GM12874 (cell line): ENCODE data around the gene CHIC2.

Experiments
- TF ChIP-seq, protein P1 (sequence below): IDR thresholded peaks from 2 replicates; pipeline ENCODE4 v1.5.1; 2011; ENCODE audit warnings: low read depth, mild to moderate bottlenecking, control low read depth, low read length, moderate library complexity; ENCODE audit not compliant: insufficient read depth

The CHIC2 gene

DNA sequence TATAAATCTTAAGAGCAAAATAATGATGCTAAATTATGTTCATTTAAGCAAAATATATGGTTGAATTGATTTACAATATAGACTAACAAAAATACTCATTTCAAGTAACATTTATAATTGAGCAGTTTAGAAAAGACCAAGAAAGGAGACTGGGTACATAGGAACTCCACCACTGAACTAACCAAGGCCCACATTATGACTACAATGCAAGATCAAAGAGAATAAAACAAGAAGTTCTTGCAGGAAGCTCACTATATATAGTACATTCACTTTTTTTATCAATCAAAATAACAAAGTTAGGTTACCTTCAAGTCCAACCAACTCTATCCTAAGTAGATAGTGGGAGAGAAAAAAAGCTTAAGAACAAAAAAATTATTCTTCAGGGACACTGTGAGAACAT is 8.0 kb downstream of the CHIC2 start:
- TF ChIP-seq, protein P1, sequence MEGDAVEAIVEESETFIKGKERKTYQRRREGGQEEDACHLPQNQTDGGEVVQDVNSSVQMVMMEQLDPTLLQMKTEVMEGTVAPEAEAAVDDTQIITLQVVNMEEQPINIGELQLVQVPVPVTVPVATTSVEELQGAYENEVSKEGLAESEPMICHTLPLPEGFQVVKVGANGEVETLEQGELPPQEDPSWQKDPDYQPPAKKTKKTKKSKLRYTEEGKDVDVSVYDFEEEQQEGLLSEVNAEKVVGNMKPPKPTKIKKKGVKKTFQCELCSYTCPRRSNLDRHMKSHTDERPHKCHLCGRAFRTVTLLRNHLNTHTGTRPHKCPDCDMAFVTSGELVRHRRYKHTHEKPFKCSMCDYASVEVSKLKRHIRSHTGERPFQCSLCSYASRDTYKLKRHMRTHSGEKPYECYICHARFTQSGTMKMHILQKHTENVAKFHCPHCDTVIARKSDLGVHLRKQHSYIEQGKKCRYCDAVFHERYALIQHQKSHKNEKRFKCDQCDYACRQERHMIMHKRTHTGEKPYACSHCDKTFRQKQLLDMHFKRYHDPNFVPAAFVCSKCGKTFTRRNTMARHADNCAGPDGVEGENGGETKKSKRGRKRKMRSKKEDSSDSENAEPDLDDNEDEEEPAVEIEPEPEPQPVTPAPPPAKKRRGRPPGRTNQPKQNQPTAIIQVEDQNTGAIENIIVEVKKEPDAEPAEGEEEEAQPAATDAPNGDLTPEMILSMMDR = no peak

DNA sequence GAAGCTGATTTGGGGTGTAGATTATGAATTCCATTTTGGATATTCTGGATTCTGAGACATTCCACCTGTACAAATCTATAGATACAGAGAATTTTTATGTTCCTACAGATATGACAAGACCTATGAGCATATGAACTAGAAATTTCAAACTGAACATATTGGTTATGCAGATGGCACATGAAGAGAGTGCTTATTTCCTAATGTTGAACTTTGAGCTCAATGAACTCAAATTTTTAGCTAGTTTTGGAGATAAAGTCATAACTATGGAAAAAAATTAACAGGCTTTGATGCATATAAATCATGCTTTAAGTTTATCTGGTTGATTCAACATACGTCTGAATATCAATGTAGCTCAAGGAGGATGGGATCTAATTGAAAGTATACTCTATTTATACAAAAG is 8.9 kb downstream of the CHIC2 start:
- TF ChIP-seq, protein P1 = no peak

DNA sequence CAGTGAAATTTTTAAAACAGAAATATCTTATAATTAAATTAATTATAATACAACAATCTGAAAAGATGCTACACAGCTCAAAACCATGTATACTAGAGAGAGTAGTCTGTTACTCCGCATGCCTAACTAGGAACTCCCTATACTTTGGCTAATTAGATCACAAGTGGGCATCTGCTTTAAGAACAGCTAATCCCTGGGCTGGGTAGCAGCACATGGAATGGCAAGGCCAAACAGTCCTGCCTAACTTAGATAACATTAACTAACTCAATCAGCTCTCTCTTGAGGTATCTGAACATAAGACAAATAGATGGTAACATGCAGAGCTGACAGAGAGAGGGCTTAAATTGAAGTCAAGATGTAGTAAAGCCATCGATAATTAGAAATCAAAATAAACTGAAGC is 9.9 kb downstream of the CHIC2 start:
- TF ChIP-seq, protein P1 = no peak

DNA sequence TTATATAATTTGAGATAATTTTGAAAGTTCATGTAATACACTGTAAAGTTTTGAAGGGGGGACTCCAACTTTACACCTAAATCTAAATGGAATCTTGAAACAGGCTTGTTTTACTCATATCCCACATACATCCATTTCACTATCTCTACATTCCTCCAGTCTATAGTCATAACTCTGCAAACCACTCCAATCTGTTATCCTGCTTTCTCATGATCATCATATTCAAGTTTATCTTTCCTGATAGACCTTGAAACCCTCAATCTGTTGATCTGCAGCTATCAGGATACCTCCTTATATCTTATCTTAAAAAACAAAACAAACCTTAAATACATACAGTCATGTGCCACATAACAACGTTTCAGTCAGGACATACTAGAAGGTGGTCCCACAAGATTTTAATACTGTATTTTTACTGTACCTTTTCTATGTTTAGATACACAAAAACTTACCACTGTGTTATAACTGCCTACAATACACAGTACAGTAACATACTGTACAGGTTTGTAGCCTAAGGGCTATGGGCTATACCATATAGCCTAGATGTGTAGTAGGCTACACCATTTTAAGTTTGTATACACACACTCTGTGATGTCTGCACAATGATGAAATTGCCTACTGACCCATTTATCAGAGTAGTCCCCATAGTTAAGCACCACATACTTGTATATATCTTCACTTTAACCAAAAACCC is 14.0 kb downstream of the CHIC2 start:
- TF ChIP-seq, protein P1 = no peak

DNA sequence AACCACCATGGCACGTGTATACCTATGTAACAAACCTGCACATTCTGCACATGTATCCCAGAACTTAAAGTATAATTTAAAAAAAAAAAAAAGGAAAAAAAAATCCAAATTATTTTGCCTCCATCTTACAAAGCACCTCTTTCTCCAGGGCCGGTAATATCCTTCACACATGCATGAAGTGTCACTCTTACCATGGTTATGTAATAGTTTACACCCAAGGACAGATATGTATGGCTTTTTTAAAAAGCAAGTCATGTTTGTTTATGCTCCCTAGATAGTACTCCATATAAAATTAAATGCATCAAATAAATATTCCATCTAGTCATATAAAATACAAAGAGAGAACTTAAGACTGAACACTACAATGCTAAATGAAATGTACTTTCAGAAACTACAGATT is 22.5 kb downstream of the CHIC2 start:
- TF ChIP-seq, protein P1 = no peak

DNA sequence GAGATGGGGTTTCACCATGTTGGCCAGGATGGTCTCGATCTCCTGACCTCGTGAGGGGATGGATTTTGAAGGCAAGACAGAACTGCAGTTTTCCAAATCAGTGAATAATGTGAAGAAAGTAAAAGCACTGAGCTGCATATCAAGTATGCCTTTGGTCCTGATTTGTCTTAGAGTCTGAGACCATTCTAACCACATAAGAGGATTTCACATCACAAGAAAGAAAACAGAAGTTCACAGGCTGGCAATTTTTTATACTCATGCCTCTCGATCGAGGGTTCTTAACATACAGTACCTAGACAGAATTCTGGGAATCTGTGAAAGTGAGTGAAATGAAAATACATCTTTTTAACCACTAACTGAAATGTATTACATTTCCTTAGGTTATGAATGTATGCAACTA is 23.3 kb downstream of the CHIC2 start:
- TF ChIP-seq, protein P1 = no peak

DNA sequence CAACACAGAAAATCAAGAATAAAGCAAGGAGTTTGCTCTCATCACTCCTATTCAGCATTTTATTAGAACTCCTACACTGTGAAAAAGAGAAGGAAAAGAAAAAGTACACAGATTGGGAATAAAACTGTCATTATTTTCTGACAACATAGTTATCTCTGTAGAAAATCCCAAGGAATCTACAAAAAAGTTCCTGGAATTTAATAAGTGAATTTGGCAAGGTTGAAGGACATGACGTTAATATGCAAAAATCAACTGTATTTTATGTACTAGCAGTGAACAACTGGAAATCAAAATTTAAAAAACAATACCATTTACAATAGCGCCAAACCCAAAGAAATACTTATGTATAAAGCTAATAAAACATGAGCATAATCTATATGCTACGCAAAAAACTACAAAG is 26.3 kb downstream of the CHIC2 start:
- TF ChIP-seq, protein P1 = no peak

DNA sequence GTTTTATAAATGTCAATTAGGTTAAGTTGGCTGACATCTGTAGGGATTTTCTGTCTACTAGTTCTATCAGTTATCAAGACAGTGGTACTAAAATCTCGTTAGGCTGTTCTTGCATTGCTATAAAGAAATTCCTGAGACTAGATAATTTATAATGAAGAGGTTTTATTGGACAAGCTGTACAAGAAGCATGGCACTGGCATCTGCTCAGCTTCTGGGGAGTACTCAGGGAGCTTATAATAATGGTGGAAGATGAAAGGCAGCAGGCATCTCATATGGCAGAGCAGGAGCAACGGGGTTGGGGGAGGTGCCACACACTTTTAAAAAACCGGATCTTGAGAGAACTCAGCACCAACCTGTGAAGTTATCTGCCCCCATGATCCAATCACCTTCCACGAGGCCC is 28.2 kb downstream of the CHIC2 start:
- TF ChIP-seq, protein P1 = no peak
